ENCODE measurements around the gene PDX1.
"Not testable (repeated sequence)": the region's sequence is repeated elsewhere in the genome, so short reads cannot be mapped to it uniquely, and the experiment has no call there.

Gene PDX1

DNA sequence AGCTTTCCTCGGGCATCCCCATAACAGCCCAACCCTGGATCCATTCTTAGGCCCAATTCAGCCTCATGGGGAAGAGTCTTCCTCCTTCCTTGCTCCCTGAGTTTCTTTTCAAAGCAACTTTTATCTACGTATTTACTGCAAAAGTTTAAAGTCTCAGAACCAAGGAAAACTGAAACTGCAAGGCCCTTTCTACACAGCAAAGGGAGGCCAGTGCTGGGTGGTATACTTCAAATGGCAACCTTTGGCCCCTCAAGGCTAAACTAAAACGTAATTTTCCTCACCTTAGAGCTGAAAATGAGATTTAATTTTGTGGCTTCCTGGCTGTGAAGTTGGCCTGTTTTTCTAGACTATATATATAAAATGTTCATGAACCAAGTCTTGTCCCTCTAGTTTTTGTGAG is 43.7 kb downstream of the PDX1 start:
- Histone ChIP-seq H3K4me3 (ENCODE audit: low read length) (no peak overlapping the region), H3K36me3 (ENCODE audit: control insufficient read depth, low read depth, low read length) (no peaks in the 10 kb centered on the region), H3K9ac (ENCODE audit: low read length) (no peak overlapping the region), H3K4me1 (ENCODE audit: control insufficient read depth, low read depth, low read length) (peaks cover 27% of the 10 kb centered on the region), H3K27me3 (ENCODE audit: control insufficient read depth, insufficient read depth, low read length) (peaks cover 100% of the 10 kb centered on the region), H3K27ac (ENCODE audit: low read length) (no peak overlapping the region), H3K9me3 (ENCODE audit: control insufficient read depth, low read depth, low read length) (no peaks in the 10 kb centered on the region)

DNA sequence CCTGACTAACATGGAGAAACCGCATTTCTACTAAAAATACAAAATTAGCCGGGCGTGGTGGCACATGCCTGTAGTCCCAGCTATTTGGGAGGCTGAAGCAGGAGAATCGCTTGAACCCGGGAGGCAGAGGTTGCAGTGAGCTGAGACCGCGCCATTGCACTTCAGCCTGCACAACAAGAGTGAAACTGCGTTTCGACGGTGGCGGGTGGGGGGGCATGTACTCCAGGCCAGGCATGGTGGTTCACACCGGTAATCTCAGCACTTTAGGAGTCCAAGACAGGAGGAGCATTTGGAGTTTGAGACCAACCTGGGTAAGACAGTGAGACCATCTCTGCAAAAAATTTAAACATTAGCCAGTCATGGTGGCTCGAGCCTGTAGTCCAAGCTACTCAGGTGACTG is 44.4 kb downstream of the PDX1 start:
- H3K9me3 ChIP-seq (ENCODE audit: control insufficient read depth, low read depth, low read length); H3K9ac ChIP-seq (ENCODE audit: low read length); H3K36me3 ChIP-seq (ENCODE audit: control insufficient read depth, low read depth, low read length); H3K4me3 ChIP-seq (ENCODE audit: low read length); H3K27ac ChIP-seq (ENCODE audit: low read length): not testable (repeated sequence)
- peaks cover 100% of the 10 kb centered on the region for H3K27me3 ChIP-seq (ENCODE audit: control insufficient read depth, insufficient read depth, low read length)
- H3K4me1 ChIP-seq (ENCODE audit: control insufficient read depth, low read depth, low read length), result peaks cover 28% of the 10 kb centered on the region

DNA sequence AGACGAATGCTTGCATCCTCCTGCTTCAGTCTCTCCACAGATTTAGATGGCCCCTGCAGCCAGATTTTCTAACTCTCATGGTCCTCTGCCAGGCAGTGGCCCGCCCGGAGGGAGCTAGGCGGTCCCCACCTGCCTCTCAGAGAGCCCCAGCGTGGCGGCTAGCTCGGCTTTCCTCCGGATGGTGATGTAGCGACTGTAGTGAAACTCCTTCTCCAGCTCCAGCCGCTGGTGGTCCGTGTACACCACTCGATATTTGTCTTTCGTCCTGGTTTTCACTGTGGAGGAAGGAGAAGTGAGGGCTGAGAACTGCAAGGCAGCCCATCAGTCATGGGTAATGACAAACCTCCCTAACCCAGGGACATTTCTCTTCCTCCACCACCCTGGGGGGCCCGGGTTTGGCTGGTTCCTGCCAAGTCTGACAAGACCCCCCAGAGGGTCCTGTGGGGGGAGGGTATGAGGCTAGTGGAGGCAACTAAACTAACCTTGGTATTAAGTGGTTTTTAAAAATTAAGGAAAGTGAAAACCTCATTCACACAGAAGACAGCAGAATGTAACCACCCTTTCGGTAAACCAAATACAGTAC is 45.0 kb downstream of the PDX1 start:
- H3K4me1 ChIP-seq (ENCODE audit: control insufficient read depth, low read depth, low read length), result peaks cover 34% of the 10 kb centered on the region
- H3K9ac ChIP-seq (ENCODE audit: low read length), result no peak overlapping the region
- H3K27me3 ChIP-seq (ENCODE audit: control insufficient read depth, insufficient read depth, low read length), result peaks cover 100% of the 10 kb centered on the region
- H3K9me3 ChIP-seq (ENCODE audit: control insufficient read depth, low read depth, low read length), result no peaks in the 10 kb centered on the region
- H3K4me3 ChIP-seq (ENCODE audit: low read length), result no peak overlapping the region
- no peak overlapping the region for H3K27ac ChIP-seq (ENCODE audit: low read length)
- H3K36me3 ChIP-seq (ENCODE audit: control insufficient read depth, low read depth, low read length), result no peaks in the 10 kb centered on the region

DNA sequence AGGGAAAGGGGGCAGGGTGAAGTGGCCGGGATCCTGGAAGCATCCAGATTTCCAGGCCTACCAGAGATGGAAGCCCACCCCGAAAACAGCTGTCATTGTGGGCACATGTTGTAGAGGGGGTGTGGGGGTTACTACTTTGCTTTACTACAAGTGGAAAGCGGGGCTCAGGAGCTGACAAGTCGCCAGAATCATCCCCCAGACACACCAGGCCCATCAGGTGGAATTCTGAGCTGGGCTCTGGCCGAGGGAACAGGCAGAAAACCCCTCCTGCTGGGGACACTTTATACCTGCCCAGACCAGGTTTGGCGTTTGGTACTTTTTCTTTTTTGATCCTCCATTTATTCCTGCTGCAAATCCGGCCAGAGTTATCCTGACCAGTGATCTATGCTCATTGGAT is 45.5 kb downstream of the PDX1 start:
- no peak overlapping the region for H3K9ac ChIP-seq (ENCODE audit: low read length)
- peaks cover 100% of the 10 kb centered on the region for H3K27me3 ChIP-seq (ENCODE audit: control insufficient read depth, insufficient read depth, low read length)
- H3K9me3 ChIP-seq (ENCODE audit: control insufficient read depth, low read depth, low read length), result no peaks in the 10 kb centered on the region

DNA sequence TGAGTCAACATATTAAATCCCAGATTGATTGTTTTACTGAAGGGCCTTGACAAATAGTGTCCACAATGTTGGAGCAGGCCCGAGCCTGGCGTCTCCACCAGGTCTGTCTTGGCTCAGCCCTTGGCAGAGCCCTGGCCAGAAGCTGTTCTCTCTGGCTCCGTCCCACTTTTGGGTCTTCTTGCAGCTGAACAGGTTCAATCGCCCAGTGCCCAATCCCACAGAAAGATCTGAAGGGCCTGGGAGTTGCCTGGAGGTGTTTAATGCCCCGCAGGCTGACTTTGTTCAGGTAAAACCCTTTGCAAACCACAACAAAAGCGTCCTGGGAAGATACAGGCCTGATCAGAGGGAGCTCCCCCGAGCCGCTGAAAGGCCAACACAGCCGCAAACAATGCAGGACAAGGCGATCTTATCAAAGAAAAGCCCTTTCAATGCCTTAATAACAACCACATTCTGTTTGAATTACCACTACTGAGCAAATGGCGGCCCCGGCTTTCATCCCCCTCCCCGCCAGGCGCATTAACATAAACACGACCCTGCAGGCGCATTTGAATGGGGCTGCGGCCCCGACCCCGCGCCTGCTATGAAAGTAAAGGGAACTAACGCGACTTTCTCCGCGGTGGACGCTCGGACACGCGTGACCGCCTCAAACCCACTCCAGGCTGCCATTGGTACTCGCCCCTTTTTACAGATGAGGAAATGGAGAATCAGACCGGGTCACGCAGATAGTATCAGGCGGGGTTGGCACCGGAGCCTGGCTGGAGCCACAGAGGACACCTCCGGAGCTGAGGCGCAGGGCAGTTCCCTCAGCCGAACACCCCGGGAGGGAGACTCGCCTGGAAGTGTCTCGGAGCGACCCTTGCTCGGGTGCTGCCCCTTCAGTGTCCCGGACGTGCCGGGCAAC is 46.2 kb downstream of the PDX1 start:
- H3K4me1 ChIP-seq (ENCODE audit: control insufficient read depth, low read depth, low read length), result peaks cover 36% of the 10 kb centered on the region

More for the DNA sequence above, 45.5 kb downstream of the PDX1 start:
- H3K4me1 ChIP-seq (ENCODE audit: control insufficient read depth, low read depth, low read length), result peaks cover 35% of the 10 kb centered on the region
- H3K36me3 ChIP-seq (ENCODE audit: control insufficient read depth, low read depth, low read length), result no peaks in the 10 kb centered on the region
- H3K4me3 ChIP-seq (ENCODE audit: low read length), result no peak overlapping the region
- no peak overlapping the region for H3K27ac ChIP-seq (ENCODE audit: low read length)

DNA sequence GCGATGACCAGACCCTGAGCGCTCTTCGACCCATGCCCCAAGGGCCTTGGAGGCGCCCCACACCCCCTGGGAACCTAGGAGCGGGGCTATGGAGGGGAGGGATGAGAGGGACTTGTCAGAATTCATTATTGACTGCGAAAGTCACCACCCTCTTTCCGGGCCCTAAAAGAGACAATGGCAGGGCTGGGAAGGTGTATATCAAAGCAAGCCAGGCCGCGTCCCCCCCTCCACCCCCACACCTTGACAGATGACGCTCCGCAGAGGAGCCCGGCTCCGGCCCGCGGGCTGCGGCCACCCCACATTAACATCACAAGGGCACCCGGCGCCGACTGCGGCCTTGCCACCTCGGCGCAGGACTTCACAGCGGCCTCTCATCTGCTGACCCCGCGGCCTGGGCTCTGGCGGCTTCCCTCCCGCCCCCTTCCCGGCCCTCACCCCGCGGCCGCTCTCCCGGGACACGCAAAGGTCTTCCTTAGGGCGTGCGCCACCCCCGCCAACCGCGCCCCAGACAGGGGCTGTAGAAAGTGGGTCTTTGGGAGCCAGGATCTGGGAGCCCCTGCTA is 46.9 kb downstream of the PDX1 start:
- H3K27ac ChIP-seq (ENCODE audit: low read length), result no peak overlapping the region
- H3K9ac ChIP-seq (ENCODE audit: low read length), result no peak overlapping the region
- H3K4me3 ChIP-seq (ENCODE audit: low read length), result no peak overlapping the region
- no peaks in the 10 kb centered on the region for H3K9me3 ChIP-seq (ENCODE audit: control insufficient read depth, low read depth, low read length)
- peaks cover 100% of the 10 kb centered on the region for H3K27me3 ChIP-seq (ENCODE audit: control insufficient read depth, insufficient read depth, low read length)
- H3K36me3 ChIP-seq (ENCODE audit: control insufficient read depth, low read depth, low read length), result no peaks in the 10 kb centered on the region
- H3K4me1 ChIP-seq (ENCODE audit: control insufficient read depth, low read depth, low read length), result peaks cover 35% of the 10 kb centered on the region

More for the DNA sequence above, 46.2 kb downstream of the PDX1 start:
- H3K27me3 ChIP-seq (ENCODE audit: control insufficient read depth, insufficient read depth, low read length), result peaks cover 100% of the 10 kb centered on the region
- H3K36me3 ChIP-seq (ENCODE audit: control insufficient read depth, low read depth, low read length), result no peaks in the 10 kb centered on the region
- H3K9me3 ChIP-seq (ENCODE audit: control insufficient read depth, low read depth, low read length), result no peaks in the 10 kb centered on the region
- H3K9ac ChIP-seq (ENCODE audit: low read length), result no peak overlapping the region
- no peak overlapping the region for H3K4me3 ChIP-seq (ENCODE audit: low read length)
- H3K27ac ChIP-seq (ENCODE audit: low read length), result no peak overlapping the region

DNA sequence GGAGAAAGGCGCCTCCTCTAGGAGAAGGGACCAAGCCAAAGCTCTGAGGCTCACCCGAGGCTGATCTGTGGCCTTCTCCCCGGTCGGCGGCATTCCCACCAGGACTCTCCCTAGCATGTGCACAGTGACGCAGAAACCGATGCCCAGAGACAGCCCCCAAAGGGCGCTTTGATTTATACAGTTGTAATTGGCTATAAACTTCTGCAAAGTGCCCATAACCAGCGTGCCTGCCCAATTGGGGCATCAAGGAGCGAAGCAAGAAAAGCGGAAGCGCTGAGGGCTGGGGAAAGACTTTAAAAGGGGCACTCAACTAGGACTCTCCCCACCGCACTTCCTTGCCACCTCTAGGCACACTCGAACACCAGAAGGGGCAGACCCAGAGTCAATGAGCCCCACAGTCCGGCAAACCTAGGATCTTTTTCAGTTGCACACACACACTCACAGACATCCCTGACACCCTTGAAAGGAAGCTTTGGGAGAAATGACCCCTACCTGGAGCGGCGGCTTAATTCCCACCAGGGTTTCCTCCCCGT is 47.5 kb downstream of the PDX1 start:
- no peak overlapping the region for H3K4me3 ChIP-seq (ENCODE audit: low read length)
- no peaks in the 10 kb centered on the region for H3K36me3 ChIP-seq (ENCODE audit: control insufficient read depth, low read depth, low read length)
- H3K4me1 ChIP-seq (ENCODE audit: control insufficient read depth, low read depth, low read length), result peaks cover 32% of the 10 kb centered on the region
- H3K9ac ChIP-seq (ENCODE audit: low read length), result no peak overlapping the region
- no peak overlapping the region for H3K27ac ChIP-seq (ENCODE audit: low read length)
- peaks cover 100% of the 10 kb centered on the region for H3K27me3 ChIP-seq (ENCODE audit: control insufficient read depth, insufficient read depth, low read length)
- H3K9me3 ChIP-seq (ENCODE audit: control insufficient read depth, low read depth, low read length), result no peaks in the 10 kb centered on the region

DNA sequence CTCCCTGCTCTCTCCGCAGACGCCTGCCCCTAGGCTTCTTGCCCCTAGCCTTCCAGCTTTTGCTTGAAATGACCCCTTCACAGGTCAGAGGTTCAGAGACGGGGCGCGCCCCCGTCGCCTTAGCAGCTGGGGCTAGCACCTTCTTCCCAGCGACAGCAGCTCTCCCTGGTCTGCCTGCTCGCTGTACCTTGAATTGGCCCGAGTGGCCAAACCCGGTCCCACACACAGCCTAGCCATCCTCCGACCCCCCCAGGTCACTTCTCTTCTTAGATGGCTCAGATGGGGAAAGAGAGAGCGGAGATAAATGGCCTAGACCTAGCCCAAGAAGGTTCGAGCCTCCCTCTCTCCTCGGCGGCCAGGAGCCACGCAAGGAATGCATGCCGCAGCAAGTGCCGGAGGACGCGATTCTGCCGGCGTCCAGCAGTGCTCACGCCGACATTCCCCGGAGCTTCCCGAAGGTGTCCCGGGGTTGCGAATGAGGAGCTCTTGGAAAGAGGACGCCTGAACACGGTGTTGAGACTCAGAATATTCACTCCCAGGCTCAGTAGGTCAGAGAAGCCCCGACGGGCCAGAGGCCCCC is 48.0 kb downstream of the PDX1 start:
- Histone ChIP-seq H3K36me3 (ENCODE audit: control insufficient read depth, low read depth, low read length) (no peaks in the 10 kb centered on the region), H3K9me3 (ENCODE audit: control insufficient read depth, low read depth, low read length) (no peaks in the 10 kb centered on the region), H3K27me3 (ENCODE audit: control insufficient read depth, insufficient read depth, low read length) (peaks cover 100% of the 10 kb centered on the region), H3K27ac (ENCODE audit: low read length) (no peak overlapping the region), H3K4me3 (ENCODE audit: low read length) (no peak overlapping the region), H3K4me1 (ENCODE audit: control insufficient read depth, low read depth, low read length) (peaks cover 27% of the 10 kb centered on the region), H3K9ac (ENCODE audit: low read length) (no peak overlapping the region)

DNA sequence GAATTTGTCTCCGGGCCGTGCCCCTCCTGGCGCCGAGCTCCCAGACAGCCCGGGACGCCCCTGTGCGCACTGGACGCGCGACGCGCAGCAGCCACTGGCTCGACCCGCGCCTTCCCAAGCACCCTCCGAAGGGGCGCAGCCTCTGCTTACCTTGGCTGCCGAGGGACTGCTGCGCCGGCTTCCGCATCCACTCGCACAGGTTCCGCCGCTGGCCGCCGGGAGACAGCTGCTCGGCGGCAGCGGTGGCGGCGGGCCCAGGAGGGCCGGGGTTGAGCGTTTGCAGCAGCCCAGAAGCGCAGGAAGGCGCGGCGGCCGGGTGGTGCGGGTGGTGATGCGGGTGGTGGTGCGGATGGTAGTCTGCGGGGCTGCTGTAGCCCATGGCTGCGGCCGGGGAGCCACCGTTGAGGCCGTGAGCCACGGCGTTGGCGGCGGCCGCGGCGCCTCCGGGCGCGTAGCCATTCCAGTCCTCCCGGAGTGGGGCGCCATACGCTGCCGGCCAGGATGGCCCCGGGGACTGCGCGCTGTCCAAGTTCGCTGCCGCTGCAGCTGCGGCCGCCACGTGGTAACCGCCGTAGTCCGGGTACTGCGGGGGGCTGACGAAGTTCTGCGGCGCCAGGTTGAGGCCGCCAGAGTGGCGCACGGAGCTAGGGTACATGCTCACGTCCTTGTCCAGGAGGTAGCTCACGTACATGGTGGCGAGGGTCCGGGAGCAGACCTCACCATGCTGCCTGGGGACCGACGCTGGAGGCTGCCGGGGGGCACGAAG is 48.7 kb downstream of the PDX1 start:
- no peaks in the 10 kb centered on the region for H3K36me3 ChIP-seq (ENCODE audit: control insufficient read depth, low read depth, low read length)
- peak overlapping the region; percentile 39 for H3K4me3 ChIP-seq (ENCODE audit: low read length)
- peaks cover 100% of the 10 kb centered on the region for H3K27me3 ChIP-seq (ENCODE audit: control insufficient read depth, insufficient read depth, low read length)
- no peak overlapping the region for H3K9ac ChIP-seq (ENCODE audit: low read length)
- H3K9me3 ChIP-seq (ENCODE audit: control insufficient read depth, low read depth, low read length), result no peaks in the 10 kb centered on the region
- H3K27ac ChIP-seq (ENCODE audit: low read length), result no peak overlapping the region
- peaks cover 27% of the 10 kb centered on the region for H3K4me1 ChIP-seq (ENCODE audit: control insufficient read depth, low read depth, low read length)

DNA sequence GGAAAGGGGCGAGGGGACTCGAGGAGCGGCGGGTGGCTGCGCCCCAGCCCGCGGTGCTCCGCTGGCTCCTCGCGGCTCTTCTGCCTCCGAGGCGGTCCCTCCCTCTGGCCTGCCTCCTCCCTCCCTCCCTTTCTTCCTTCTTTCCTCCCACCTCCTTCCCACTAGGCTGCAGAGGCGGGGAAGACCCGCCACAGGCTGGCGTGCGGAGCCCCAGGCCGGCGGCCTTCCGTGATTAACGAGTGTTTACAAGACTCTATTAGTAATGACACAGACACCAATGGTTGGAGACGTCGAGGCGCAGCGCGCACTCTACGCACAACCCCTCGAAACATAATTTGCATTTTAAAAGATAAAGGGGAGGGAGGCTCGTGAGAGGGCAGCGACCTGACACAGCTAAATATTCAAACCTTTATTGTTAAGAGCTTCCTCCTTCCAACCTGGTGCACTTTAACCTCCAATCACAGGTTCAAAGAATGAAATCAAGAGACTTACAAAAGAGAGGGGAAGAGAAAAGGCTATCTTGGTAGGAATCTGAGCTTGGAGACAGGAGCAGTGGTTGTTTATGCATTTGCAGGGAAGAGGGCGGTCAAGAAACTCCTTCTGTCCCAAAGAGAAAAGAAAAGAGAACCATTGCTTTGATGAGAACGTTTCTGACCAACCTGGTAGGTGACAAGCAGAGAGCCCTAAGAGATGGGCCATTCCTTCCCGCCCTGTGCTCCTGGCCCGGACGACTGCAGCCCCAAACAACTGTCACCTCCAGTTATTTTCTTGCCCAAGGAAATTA is 49.5 kb downstream of the PDX1 start, which contains the start of gene CDX2:
Gene CDX2 (minus strand): TSS at position 234 of the 784 bp plus-strand sequence. CDS start 309 bp downstream, outside the sequence.
- H3K27ac ChIP-seq (ENCODE audit: low read length), result no peak within 1 kb of the TSS

More for the DNA sequence above, 49.5 kb downstream of the PDX1 start, which contains the start of gene CDX2:
- Histone ChIP-seq H3K9ac (ENCODE audit: low read length) (no peak within 1 kb of the TSS), H3K27me3 (ENCODE audit: control insufficient read depth, insufficient read depth, low read length) (peaks cover 100% of the 10 kb centered on the region), H3K4me3 (ENCODE audit: low read length) (peak within 1 kb of the TSS; percentile 39), H3K9me3 (ENCODE audit: control insufficient read depth, low read depth, low read length) (no peaks in the 10 kb centered on the region), H3K36me3 (ENCODE audit: control insufficient read depth, low read depth, low read length) (no peaks in the 10 kb centered on the region), H3K4me1 (ENCODE audit: control insufficient read depth, low read depth, low read length) (peaks cover 27% of the 10 kb centered on the region)
